ENCODE results near the gene PBLD. TPM values are rescaled to one million over a fixed set of nuclear protein-coding genes. Genes with fewer than 3 reads are reported as not detected.
"Not testable (repeated sequence)": the region's sequence is repeated elsewhere in the genome, so short reads cannot be mapped to it uniquely, and the experiment has no call there.

Gene PBLD
- total and polyA plus RNA-seq, 9 donors: 3.9 to 20.0 (median 7.8) TPM

DNA sequence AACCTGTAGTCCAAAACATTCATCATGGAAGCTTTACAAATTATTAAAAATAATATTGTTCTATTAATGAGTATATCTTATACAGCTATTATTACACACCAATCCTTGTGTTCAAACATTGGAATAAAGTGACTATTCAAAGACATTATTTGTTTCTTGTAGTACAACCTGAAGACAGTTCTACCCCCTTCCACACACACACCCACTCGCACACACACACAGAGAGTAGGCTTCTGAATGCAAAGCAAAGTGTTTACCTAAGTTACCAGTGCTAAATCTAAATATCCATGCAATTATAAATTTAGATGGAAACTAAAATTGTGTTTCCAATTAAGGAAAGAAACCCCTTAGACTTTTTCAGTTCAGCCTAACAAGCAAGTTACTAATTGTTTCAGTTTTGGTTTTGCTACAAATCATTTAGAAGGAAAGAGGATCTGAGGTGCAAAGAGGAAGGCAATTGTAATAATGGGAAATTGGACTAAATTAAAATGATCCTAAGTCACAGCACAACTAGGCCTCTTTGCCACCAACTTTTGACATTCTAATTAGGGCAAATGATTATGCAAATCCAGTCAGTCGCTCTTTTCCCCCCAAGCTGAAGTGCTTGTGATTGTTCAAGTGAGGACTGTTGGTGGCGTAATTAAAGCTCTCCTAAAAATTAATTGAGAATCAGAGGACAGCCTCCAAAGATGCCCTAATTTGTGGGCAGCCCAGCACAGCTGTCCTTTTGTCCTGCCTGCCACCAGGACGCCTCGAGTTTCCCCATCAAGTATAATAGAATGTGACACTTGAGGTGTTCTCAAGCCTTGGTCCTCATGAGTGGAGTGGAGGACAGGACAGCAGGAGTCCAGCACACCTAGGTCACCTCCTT is 80.9 kb downstream of the PBLD start:
- DNase-seq: no peak
- Histone ChIP-seq H3K9me3 (replicated peaks; ENCODE audit: control insufficient read depth, low read depth, low read length) (no peaks in the 10 kb centered on the region), H3K36me3 (ENCODE audit: control insufficient read depth, insufficient read depth, low read length) (no peaks in the 10 kb centered on the region), H3K27me3 (ENCODE audit: control insufficient read depth, insufficient read depth, low read length) (peaks cover 3% of the 10 kb centered on the region), H3K27ac (ENCODE audit: low read length) (no peak overlapping the region), H3K4me1 (ENCODE audit: control insufficient read depth, insufficient read depth, low read length) (no peaks in the 10 kb centered on the region), H3K4me3 (ENCODE audit: low read length) (no peak overlapping the region)
- no CpG with 5 or more reads among the region's 5 CpGs for WGBS (ENCODE audit: insufficient coverage)

DNA sequence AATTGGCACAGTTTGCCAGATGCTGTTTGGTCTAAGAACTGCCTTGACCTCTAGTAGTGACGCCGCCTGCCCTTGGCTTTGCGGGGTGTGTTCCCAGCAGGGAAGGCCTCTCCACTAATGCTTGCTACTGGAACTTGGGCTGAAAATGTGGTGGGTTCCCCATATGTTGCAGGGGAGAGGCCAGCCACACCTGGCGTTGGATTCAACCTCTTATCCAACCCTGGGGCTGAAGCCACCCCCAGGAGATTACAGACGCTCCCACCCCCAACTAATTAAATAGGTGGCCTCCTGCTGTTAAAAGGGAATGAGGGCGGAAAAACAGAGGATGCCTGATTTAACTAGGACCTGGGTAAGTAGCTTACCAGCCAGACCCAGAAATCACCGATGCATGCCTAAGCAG is 81.6 kb downstream of the PBLD start:
- WGBS (ENCODE audit: insufficient coverage): 73% methylated on average over 5 of the region's 7 CpGs

DNA sequence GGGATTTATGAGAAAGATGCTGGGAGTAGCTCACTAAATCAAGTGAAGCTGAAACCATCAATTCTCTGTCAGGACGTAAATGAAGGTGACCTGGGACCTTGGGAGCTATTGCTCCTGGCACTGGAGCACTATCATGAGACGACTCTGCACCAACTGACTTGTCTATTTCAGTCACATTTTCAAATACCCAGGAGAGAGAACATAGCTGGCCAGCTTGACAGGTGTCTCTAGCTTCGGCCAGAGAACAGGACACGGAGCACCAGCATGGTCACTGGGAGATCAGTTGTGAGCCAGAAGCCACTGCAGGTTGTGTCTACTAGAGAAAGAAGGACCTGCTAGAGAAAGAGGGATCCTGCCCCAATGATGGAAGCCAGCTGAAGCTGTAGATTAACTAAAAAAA is 83.4 kb downstream of the PBLD start:
- Histone ChIP-seq H3K4me3 (ENCODE audit: low read length) (no peak overlapping the region), H3K36me3 (ENCODE audit: control insufficient read depth, insufficient read depth, low read length) (no peaks in the 10 kb centered on the region), H3K27me3 (ENCODE audit: control insufficient read depth, insufficient read depth, low read length) (peaks cover 3% of the 10 kb centered on the region), H3K27ac (ENCODE audit: low read length) (no peak overlapping the region), H3K9me3 (replicated peaks; ENCODE audit: control insufficient read depth, low read depth, low read length) (no peaks in the 10 kb centered on the region), H3K4me1 (ENCODE audit: control insufficient read depth, insufficient read depth, low read length) (no peaks in the 10 kb centered on the region)
- no peak for DNase-seq
- WGBS (ENCODE audit: insufficient coverage): 93% methylated on average over 3 of the region's 4 CpGs

More for the DNA sequence above, 81.6 kb downstream of the PBLD start:
- H3K27me3 ChIP-seq (ENCODE audit: control insufficient read depth, insufficient read depth, low read length): peaks cover 3% of the 10 kb centered on the region
- no peak overlapping the region for H3K4me3 ChIP-seq (ENCODE audit: low read length)
- H3K27ac ChIP-seq (ENCODE audit: low read length): no peak overlapping the region
- no peaks in the 10 kb centered on the region for H3K36me3 ChIP-seq (ENCODE audit: control insufficient read depth, insufficient read depth, low read length)
- H3K4me1 ChIP-seq (ENCODE audit: control insufficient read depth, insufficient read depth, low read length): no peaks in the 10 kb centered on the region
- no peaks in the 10 kb centered on the region for H3K9me3 ChIP-seq (replicated peaks; ENCODE audit: control insufficient read depth, low read depth, low read length)
- no peak for DNase-seq

DNA sequence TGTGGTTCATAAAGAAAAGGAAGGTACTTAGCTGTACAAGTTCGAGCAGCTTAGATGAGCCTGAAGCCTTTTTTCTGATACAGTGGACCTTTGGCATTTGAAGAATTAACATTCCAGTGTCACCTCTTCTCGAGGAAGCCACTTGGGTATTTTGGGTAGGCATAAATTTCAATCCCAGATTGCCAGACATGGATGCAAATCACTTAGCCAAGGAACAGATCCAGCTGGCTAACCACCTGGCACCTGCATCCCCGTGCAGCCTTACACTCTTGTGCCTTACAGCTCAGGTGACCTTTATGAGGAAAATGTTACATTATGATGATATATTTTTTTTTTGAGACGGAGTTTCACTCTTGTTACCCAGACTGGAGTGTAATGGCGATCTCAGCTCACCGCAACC is 84.8 kb downstream of the PBLD start:
- Histone ChIP-seq H3K36me3 (ENCODE audit: control insufficient read depth, insufficient read depth, low read length) (no peaks in the 10 kb centered on the region), H3K27me3 (ENCODE audit: control insufficient read depth, insufficient read depth, low read length) (peaks cover 3% of the 10 kb centered on the region), H3K9me3 (replicated peaks; ENCODE audit: control insufficient read depth, low read depth, low read length) (no peaks in the 10 kb centered on the region), H3K4me3 (ENCODE audit: low read length) (no peak overlapping the region), H3K4me1 (ENCODE audit: control insufficient read depth, insufficient read depth, low read length) (no peaks in the 10 kb centered on the region), H3K27ac (ENCODE audit: low read length) (no peak overlapping the region)
- WGBS (ENCODE audit: insufficient coverage): 40% methylated on average over 2 of the region's 6 CpGs
- DNase-seq: no peak

DNA sequence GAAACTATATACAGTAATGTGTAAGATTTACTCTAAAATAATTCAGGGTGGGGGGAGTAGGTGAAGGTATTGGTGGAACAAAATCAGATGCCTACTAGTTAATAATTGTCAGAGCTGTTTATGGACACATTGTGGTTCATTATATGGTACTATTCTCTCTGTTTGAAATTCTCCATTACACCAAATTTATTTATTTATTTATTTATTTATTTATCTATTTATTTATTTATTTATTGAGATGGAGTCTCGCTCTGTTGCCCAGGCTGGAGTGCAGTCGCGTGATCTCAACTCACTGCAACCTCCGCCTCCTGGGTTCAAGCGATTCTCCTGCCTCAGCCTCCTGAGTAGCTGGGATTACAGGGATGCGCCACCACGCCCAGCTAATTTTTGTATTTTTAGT is 86.3 kb downstream of the PBLD start:
- WGBS (ENCODE audit: insufficient coverage): 100% methylated on average over 3 of the region's 7 CpGs
- DNase-seq; H3K27ac ChIP-seq (ENCODE audit: low read length); H3K27me3 ChIP-seq (ENCODE audit: control insufficient read depth, insufficient read depth, low read length); H3K4me1 ChIP-seq (ENCODE audit: control insufficient read depth, insufficient read depth, low read length); H3K9me3 ChIP-seq (replicated peaks; ENCODE audit: control insufficient read depth, low read depth, low read length); H3K4me3 ChIP-seq (ENCODE audit: low read length); H3K36me3 ChIP-seq (ENCODE audit: control insufficient read depth, insufficient read depth, low read length): not testable (repeated sequence)

DNA sequence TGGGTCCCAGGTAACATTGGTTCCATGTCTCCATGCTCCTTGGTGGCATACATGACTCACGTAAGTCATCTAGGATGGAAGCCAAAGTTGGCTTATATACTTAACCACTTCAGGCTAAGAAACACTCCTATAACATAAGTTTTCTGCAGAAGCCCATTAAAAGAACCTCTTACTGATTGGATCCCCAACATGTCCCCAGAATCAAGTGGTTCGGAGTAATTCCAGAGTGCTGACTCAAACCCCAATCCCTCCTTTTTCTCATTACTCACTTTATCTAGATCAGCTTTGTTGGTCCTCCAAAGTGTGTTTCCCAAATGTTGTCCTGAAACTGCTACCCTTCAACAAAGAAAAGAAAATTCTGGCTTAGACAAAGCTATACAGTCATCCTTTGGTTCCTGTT is 90.7 kb downstream of the PBLD start:
- Histone ChIP-seq H3K36me3 (ENCODE audit: control insufficient read depth, insufficient read depth, low read length) (no peaks in the 10 kb centered on the region), H3K4me1 (ENCODE audit: control insufficient read depth, insufficient read depth, low read length) (no peaks in the 10 kb centered on the region), H3K4me3 (ENCODE audit: low read length) (no peak overlapping the region), H3K9me3 (replicated peaks; ENCODE audit: control insufficient read depth, low read depth, low read length) (no peaks in the 10 kb centered on the region), H3K27ac (ENCODE audit: low read length) (no peak overlapping the region), H3K27me3 (ENCODE audit: control insufficient read depth, insufficient read depth, low read length) (no peaks in the 10 kb centered on the region)
- 84% methylated on average over 2 of the region's 2 CpGs for WGBS (ENCODE audit: insufficient coverage)
- DNase-seq: no peak

DNA sequence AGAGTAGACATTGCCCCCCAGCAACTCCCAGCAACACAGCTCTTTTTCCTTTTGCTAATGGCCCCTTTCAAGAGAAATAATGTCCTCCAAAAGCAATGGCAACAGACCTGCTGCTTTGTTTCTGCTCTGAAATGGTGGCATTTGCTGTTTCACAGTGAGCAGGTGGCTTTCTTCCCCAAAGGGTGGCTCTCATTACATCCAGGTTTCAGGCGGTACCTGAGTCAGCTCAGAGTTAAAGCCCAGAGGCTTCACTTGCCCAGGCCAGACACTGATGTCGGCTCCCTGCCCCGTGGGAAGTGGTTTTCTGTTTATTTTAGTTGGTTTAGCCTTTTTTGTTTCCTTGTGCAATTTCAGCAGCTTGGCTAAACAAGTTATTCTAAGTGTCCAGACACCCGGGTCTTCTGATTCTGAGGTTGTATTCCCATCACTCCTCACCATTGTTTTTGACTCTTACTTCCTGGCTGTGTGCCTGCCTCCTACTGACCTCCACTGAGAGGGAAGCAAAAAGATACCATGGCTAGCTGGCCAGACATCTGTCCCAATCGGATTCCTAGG is 93.1 kb downstream of the PBLD start:
- Histone ChIP-seq H3K27me3 (ENCODE audit: control insufficient read depth, insufficient read depth, low read length) (no peaks in the 10 kb centered on the region), H3K36me3 (ENCODE audit: control insufficient read depth, insufficient read depth, low read length) (no peaks in the 10 kb centered on the region), H3K4me3 (ENCODE audit: low read length) (no peak overlapping the region), H3K4me1 (ENCODE audit: control insufficient read depth, insufficient read depth, low read length) (no peaks in the 10 kb centered on the region), H3K27ac (ENCODE audit: low read length) (no peak overlapping the region), H3K9me3 (replicated peaks; ENCODE audit: control insufficient read depth, low read depth, low read length) (no peaks in the 10 kb centered on the region)
- DNase-seq: no peak
- WGBS (ENCODE audit: insufficient coverage): 17% methylated on average over 1 of the region's 5 CpGs

DNA sequence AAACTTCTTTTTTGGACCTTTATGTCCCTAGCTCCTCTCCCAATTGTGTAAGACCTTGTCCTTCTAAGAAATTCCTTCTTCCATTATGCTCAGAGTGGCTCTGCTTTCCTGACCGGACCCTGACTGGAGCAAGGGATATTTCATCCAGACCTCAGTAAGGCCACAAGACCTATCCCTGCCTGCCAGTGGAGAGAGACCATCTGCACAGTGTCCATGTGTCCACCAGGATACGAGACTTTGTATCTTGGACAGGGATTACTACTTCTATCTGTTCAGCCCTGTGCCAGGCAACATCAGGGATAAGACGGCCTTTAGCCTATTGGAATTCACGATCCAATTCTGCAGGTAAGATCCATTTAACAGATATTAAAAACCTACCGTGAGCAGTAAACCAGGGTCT is 93.7 kb downstream of the PBLD start:
- WGBS (ENCODE audit: insufficient coverage): 86% methylated on average over 2 of the region's 5 CpGs
- H3K4me3 ChIP-seq (ENCODE audit: low read length): no peak overlapping the region
- no peaks in the 10 kb centered on the region for H3K4me1 ChIP-seq (ENCODE audit: control insufficient read depth, insufficient read depth, low read length)
- no peak for DNase-seq
- no peaks in the 10 kb centered on the region for H3K36me3 ChIP-seq (ENCODE audit: control insufficient read depth, insufficient read depth, low read length)
- peaks cover 2% of the 10 kb centered on the region for H3K27me3 ChIP-seq (ENCODE audit: control insufficient read depth, insufficient read depth, low read length)
- H3K27ac ChIP-seq (ENCODE audit: low read length): no peak overlapping the region
- no peaks in the 10 kb centered on the region for H3K9me3 ChIP-seq (replicated peaks; ENCODE audit: control insufficient read depth, low read depth, low read length)

DNA sequence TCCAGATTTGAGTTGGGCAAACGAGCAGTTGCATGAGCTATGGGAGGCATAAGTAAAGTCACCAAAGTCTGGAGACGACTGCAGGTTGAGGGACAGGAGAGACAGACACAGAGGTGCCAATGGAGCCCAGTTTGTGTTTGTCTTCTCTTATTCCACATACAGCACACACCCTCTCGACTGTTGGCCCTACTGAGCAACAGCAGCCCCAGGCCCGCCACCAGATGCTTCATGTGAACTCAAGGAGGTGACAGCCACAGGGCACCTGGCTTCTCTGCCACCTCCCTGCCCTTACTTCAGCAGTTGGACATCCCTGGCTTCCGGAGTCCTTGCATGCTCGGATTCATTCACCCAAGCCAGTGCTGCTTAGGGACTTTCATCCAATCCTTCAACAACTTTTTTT is 94.4 kb downstream of the PBLD start:
- Histone ChIP-seq H3K36me3 (ENCODE audit: control insufficient read depth, insufficient read depth, low read length) (no peaks in the 10 kb centered on the region), H3K27me3 (ENCODE audit: control insufficient read depth, insufficient read depth, low read length) (peaks cover 3% of the 10 kb centered on the region), H3K27ac (ENCODE audit: low read length) (no peak overlapping the region), H3K9me3 (replicated peaks; ENCODE audit: control insufficient read depth, low read depth, low read length) (no peaks in the 10 kb centered on the region), H3K4me3 (ENCODE audit: low read length) (no peak overlapping the region), H3K4me1 (ENCODE audit: control insufficient read depth, insufficient read depth, low read length) (no peaks in the 10 kb centered on the region)
- DNase-seq: no peak
- 87% methylated on average over 6 of the region's 6 CpGs for WGBS (ENCODE audit: insufficient coverage)

DNA sequence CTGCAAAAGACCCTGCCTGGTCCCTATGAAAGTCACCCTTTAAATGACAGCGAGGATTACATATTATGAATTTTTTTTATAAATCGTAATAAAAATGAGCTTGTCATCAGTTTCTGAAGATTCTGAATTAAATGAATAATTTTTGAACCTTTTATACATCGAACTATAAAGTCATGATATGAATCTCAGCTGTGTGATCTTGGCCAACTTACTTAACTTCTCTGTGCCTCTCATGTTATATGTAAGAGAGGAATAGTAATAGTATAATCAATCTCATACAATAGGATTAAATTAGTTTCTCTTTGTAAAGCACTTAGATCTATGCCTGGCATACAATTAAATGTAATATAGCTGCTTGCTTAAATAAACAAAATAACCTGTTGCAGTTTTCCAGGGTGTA is 95.6 kb downstream of the PBLD start:
- no CpG with 5 or more reads among the region's 3 CpGs for WGBS (ENCODE audit: insufficient coverage)
- no peak for DNase-seq
- no peak overlapping the region for H3K27ac ChIP-seq (ENCODE audit: low read length)
- H3K36me3 ChIP-seq (ENCODE audit: control insufficient read depth, insufficient read depth, low read length): no peaks in the 10 kb centered on the region
- H3K9me3 ChIP-seq (replicated peaks; ENCODE audit: control insufficient read depth, low read depth, low read length): no peaks in the 10 kb centered on the region
- no peaks in the 10 kb centered on the region for H3K4me1 ChIP-seq (ENCODE audit: control insufficient read depth, insufficient read depth, low read length)
- no peak overlapping the region for H3K4me3 ChIP-seq (ENCODE audit: low read length)
- H3K27me3 ChIP-seq (ENCODE audit: control insufficient read depth, insufficient read depth, low read length): peaks cover 3% of the 10 kb centered on the region
